Activated CD8-positive, alpha-beta memory T cell treated with anti-CD3 and anti-CD28 coated beads, Interleukin-2, amount 50 U/mL, for 1 hour (primary cell): Measurements from ENCODE around the gene THSD4.

Experiments
- DNase-seq: peaks from one replicate; pipeline ENCODE4 v3.0.0-alpha.2; 2020; ENCODE audit errors: extremely low read depth

THSD4 gene

DNA sequence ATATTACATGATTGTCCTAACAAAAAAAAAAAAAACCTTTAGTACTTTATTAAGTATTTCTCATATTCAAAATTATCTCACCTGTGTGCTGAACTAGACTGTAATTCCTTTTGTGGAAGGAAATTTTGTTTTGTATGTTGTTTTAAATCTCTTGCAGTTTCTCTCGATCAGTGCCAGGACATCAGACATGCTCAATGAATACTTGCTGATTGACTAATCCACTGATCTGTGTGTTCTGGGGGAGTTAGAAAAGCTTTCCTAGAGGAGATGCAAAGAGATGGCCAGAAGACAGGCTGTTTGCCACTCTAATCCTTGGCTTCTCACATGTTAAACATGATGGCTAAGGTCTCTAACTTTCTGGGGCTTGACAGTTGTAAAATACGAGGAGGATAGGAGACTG, 461.8 kb downstream of the THSD4 start:
- DNase-seq = no peak

DNA sequence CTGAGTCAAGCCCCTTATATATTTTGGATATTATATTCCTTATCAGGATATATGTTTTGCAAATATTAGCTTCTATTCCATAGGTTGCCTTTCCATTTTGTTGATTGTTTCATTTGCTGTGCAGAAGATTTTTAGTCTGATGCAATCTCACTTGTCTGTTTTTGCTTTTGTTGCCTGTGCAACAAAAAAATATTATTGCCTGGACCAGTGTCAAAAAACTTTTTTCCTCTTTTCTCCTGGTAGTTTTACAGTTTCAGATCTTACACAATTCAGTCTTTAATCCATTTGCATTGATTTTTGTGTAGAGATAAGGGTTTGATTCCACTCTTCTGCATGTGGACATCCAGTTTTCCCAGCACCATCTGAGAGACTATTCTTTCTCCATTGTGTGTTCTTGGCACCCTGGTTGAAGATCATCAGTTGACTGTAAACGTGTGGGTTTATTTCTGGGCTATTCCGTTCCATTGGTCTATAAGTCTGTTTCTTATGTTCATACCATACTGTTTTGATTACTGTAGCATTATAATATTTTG, 466.2 kb downstream of the THSD4 start:
- DNase-seq = no peak

DNA sequence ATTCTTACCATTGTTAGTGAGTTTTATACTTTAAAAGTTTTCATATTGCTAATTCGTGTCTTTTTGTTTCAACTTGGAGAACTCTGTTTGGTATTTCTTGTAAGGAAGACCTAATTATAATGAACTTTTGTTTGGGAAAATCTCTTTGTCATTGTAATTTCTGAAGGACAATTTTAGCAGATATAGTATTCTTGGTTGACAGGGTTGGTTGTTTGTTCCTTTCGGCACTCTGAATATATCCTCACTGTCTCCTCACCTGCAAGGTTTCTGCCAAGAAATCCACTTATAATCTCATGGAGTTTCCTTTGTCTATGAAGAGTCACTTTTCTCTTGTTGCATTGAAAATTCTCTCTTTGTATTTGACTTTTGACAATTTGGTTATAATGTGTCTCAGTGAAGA, 469.9 kb downstream of the THSD4 start:
- no peak for DNase-seq

DNA sequence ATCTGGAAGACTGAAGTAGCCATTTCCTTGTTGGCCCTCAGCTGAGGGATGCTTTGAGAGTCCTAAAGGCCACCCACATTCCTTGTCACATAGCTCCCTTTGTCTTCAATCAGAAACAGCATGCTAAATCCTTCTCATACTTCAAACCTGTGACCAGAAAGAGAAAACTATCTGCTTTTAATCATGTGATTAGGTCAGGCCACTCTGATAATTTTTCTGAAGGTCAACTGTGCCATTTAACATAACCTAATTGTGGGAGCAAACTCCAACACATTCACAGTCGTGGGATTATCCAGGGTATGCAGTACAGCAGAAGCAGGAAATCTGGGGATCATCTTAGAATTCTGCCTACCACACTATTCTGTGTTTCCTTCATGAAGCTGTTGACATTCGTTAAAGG, 471.2 kb downstream of the THSD4 start:
- no peak for DNase-seq

DNA sequence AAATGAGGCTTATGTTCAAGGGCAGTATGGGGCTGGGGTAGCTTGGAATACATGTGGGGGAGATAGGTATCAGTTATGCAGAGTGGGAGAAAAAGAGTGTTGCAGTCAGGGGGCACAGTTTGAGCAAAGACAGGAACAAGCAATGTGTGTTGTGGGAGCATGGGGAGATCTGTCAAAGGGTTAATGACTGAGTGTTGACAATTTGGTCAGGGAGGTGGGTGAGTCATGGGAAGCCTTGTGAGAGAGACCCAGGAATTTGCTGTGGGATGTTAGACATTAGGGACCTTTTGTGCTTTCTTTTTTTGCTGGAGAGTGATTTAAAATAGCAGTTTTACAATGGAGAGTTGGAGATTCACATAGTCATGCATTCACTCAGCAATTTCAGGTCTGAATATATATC, 473.5 kb downstream of the THSD4 start:
- no peak for DNase-seq

DNA sequence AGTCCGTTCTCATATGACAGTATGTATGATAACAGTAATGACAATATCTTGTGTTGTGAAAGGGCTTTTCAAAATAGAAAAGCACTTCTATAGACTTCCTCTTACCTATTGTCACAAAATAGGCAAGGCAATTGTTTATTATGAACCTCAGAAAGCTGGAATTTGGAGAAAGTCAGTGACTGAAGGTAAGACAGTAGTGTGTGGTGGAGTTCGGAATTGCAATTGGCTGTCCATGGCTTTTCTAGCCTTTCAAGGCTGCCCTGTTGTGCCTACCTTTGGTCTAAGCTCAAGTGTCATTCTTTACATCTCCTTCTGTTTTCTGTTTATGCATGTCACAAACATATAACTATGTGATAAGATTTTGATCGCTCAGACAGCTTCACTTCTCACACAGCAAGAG, 475.8 kb downstream of the THSD4 start:
- DNase-seq = no peak

DNA sequence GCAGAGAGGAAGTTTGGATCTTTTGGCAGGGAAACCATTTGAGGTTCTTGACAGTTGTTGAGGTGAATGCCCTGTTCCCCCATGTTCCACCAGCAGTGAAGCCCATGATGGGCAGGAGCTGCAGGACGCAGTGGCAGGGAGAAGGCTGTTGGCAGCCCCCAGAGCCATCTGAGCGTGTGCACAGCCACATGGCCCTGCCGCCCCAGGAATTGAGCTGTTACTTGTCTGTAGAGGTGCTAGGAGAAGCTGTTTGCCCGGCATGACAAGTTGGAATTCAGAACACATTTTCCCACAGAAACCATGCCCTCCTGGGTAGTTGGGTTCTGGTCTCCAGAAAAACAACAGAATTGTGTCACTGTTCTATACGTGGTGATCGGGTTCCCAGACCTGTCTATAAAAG, 476.9 kb downstream of the THSD4 start:
- no peak for DNase-seq

DNA sequence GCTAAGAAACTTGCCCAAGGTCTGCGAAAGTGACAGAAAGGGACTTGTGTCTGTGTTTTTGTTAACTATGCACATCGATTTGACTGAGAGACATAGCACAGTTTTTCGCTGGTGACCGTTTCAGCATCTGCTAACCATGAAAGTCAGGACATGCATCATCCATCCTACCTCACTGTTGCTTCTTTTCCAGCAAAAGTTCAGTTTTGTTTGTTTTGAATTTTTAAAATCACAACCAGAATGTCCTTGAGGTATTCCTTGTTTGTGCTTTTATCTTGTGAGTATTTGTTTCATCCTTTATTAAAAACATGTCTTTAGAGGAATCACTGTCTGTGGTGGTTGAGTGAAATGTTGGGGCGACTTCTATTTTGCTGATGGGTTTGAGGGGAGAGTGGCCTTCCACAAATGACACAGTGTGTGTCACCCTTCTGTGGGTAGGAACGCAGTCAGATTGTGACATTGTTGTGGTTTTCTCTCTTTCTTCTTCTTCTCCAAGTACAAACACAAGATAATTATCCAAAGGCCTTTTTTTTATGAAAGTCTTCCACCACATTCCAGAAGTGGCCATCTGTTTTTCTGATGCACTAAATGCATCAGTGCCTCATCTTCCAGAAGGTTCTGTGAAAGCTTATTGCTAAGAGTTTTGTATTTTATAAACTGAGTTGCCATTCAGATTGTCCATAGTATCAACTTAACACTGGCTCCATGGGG, 480.7 kb downstream of the THSD4 start:
- no peak for DNase-seq

DNA sequence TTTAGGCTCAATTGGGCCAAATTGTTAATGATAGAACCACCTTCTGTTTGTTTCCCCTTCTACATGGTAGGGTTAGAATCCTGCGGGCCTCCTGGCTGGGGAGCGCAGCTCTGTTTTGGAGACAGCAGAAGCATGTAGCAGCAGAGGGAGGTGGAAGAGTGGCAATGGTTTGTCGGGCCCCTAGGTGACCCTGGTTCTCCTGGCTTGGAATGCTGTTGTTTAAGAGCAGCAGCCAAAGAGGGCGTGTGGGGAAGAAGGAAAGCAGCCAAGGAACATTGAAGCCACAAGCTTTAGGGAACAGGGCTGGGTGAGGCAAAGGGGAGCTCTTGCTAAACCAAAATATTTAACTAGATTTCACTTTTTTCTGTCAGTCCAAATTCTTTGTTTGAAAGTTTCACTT, 481.4 kb downstream of the THSD4 start:
- no peak for DNase-seq

DNA sequence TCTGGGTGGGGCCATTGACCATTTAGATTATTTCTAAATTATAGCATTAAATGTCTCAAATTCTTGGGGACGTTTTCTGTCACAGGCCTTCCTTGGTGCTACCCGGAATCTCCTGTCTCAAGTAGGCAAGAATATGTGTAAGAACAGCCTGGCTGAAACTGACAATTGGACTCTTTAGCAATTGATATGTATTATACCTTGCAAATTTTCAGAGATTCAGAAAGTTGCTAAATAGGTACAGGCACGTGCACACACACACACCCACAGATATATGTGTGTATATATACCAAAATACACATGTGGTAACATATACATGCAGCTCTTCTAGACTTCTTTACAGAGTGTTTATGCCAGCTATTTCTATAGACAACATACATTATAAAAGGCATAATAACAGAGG, 481.9 kb downstream of the THSD4 start:
- no peak for DNase-seq

DNA sequence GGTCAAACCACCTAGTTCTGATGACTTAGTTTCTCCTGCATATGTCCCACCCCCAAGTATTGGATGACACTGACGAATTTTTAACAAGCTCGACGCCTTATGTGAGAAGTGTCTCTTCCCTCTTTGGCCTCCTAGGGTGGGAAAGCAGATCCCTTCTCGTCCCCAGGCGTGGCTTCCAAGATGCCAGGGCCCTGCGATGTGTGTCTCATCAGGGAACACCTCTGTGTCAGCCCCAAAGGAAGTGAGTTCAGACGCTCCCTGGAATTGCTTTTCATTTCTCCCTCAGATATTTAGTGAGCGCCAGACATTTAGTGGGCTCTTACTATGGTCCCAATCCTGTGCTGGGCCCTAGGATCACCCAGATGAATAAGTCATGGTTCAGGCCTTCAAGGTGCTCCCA, 482.4 kb downstream of the THSD4 start:
- DNase-seq = no peak

DNA sequence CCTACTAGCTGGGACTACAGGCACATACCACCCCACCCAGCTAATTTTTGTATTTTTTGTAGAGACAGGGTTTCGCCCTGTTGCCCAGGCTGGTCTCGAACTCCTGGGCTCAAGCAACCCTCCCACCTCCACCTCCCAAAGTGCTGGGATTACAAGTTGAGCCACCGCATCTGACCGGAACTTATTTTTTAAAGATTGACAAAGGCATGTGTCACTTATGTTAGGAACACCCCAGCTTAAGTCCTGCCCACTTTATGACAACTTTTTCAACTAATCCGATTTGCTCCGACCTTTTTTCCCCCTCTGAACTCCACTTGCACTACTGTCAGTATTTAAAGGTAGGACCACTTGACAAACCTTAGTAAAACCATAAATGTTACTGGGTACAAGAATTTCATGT, 483.5 kb downstream of the THSD4 start:
- DNase-seq = no peak

DNA sequence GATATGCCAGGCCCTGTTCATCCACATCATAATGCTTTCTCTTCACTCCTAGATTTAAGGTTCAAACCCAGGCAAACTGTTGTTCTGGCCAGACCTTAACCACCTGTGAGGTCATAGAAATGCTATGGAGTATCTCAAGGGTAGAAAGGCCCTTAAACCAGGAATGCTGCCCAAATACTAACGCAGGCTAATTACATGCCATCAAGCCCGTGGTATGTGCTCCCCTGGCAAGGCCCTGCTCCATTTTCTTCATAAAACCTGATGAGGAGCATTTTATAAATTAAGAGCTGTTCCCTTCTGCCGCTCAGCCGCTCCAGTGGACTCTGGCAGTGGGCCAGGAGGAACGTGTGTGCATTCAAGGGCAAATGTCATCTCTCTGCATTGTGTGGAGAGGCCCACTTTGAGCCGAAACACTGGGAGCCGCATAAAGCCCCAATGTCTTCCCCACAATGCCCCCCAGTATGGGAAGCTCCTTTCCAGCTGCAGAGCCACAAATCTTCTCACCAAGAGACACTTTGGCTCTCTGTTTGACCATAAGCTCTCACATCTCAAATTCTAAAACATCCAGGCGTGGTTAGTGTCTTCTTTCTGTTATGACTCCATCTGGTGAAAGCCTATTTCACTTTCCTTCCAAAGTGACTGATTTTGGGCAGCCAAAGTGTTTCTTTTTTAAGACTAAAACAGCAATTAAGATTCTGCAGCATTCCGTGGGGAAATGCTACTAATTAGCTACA, 484.3 kb downstream of the THSD4 start:
- no peak for DNase-seq

DNA sequence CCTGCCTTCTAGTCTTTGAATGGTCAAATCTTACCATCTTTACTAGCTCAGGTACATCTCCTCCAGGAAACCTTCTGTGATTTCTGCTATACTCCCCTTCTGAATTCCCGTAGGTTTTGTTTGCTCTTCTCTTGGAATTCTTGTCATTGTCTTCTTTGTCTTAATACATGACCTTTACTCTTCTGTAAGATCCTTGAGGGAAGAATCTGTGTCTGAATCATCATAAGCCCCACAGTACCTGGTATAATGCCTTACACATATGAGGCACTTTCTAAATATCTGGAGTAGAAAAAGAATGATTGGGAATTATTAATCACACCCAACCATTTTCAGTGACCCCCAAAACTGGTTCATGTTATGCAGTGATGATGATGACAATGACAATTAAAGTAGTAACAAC, 485.0 kb downstream of the THSD4 start:
- DNase-seq = no peak

DNA sequence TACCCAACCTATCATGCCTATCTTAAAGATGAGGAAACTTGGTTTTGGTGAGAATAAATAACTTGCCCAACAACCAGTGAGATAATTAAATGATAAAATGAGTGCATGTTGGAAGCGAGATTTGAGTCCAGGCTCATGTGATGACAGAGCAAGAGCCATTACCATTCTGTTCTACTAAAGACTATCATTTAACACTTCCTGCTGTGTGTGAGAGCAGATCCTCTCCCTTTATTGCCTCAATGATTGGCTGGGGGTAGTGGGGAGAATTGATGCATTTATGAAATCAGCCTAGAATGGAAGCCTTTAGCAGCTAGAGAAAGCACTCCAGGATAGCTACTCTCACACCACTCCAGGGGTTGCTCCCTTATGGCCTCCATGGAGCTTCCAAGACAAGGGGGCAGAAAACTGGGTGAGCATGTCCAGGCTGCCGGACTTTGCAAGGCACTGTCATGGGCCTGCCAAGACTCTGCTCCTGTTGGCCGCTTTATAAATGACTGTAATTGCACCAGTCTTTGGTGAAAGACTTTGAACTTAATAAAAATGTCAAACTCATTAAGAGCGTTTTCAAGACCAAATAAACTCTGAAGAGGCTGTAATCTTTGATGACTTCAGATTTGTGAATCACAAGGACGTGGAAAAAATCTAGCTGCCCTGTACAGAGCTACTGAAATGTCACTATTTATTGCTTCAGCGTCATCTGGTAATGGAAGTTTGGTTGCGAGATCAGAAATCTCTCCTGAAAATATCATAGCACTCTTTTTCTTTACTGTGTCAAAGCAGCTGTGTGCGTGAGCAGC, 486.0 kb downstream of the THSD4 start:
- no peak for DNase-seq

DNA sequence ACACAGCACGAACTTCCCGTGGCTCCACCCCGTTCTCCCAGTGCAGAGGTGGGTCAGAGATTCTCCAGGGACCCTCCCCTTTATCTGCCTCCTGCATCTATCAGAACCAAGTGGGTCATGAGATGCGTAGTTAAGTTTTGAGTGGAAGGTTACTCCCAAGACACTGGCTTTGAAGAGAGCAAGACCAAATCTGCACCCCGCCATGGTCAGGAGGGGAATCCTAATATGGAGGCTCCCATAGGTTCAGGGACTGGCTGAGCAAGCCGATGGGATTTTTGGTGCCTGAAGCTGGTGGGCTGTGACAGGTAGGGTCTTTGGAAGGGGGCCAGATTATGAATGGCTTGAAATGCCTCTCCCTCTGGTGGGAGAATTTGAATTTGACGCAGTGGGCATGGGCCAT, 488.1 kb downstream of the THSD4 start:
- no peak for DNase-seq

DNA sequence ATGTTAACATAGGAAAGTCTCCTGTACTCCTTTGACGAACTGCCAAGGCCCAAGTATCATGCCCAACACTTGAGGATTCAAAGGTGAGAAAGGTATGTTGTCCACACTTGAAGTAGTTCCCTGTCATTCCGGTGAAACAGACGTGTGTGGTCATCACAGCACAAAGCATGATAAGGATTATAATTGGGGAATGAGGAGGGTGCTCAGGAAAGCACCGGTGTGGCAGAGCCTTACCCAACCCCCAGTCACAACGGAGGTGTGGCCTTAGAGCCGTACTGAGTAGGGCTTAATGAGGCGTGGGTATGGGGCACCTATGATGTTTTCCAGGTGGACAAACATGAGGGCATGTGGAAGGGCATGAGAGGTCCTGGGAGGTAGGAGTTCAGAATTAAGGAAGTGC, 492.1 kb downstream of the THSD4 start:
- DNase-seq = no peak

DNA sequence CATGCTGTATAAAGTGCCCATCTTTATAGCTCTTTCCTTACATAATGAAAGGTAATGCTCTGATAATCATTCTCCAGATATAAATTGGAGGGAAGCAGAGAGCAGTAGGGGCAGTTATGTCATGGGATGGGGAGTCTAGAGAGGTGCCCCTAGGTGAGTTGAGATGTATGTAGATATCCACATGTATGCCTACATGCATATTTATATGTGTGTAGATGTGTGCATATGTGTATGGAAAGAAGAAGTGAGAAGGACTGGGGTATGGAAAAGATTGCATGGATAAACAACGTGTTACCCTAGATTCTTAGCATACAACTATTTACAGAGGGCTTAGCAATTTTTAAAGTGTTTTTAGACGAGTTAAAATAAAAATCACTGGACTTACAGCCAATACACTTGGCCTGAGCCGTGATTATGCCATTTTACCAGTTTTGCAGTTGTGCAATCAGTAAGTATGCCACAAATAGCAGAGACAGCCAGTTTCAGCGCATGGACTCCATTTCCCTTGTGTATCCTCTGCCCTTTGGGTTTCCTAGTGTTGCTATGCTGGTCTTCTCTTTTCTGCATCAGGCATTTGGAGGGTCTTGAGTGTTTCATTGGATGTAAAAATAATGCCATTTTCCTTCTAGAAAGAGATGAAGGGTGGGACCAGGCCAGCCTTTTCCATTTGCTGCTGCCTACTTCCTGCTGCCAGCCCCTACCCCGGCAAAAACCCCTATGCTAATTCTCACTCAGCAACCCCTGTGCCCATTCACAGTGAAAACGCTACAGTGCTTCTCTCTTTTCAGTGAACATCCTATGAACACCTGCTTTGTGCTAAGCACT, 495.7 kb downstream of the THSD4 start:
- DNase-seq = no peak

DNA sequence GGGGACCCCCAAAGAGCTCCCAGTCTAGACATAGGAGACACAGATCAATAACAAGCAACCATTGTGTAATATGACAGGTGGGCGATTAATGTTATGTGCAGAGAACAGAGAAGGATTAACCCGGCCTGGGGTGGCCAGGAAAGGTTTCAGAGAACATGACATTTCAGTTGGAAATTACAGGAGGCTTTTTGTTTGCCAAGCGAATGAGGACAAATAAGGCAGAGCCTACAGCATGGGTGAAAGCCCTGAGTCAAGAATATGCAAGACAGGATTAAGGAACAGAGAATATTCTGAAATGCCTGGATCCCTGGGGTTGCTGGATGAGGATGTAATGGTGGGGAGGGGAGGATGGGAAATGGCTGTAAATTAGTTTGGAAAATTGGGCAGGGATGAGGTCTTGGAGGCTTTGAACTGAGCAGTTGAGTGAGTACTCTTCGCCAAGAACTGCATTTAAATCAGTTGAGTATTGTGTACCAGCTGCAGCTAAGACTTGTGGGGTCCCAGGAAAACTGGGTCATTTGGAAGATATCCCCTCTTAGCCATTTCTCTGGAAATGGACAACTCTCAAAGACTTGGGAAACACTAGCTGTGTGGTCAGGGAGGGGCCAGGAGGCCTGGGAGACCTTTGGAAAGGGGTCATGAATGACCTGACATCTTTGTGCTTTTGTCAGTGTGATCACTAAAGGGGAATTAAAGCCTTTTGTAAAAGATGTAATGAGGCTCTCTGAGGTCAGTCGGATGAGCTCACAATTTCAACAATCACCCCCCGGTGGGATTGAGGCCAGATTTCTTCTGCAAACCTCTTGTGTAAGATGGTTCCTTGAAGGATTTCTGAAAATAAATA, 496.5 kb downstream of the THSD4 start:
- DNase-seq = no peak

DNA sequence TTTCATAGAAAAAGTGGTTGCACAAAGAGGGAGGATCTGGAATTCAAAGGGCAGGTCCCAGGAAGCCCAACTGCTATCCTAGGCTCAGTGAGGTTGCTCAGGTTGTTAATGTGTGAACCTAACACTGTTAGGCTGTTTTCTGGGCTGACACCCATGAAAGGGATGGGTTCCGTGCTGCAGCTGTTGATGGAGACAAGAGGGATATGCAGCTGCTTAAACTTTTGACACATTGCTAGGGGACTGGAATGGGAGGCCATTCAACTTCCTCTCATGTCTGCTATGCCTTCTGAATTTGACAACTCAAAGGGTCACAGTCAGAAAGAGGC, 497.1 kb downstream of the THSD4 start:
- DNase-seq = no peak

DNA sequence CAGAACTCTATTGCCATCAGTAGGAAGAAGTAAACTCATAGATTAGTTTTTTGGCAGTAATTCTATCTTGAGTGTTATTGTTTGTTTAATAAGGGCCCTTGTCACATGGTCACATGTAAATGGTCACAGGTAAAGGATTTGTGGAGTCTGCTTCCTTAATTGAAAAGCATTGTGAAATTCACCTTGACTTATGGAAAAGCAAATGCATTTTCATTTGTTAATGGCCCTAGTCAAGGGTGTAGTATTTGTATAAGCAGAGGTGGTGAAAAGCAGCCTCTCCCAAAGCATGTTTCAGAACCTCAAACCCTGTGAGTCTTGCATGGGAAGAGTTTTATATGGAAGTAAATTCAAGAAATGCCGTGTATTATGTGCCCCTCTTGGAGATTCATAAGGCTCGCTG, 497.6 kb downstream of the THSD4 start:
- DNase-seq = no peak
